Measurements from ENCODE around the gene CDIPT.

DNA sequence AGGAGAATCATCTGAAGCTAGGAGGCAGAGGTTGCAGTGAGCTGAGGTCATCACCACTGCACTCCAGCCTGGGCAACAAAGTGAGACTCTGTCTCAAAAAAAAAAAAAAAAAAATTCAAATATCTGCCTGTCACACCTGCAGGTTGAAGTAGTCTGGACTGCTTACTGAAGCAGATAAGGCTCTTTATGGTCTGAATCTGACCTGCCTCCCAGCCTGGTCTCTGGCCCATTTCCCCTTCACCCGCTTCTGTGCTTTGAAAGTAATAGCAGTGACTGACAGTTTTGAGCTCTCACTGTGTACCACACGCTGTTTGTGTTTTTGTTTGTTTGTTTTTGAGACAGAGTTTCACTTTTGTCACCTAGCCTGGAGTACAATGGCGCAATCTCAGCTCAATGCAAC, 30.5 kb upstream of the CDIPT start:
- TF ChIP-seq POLR2AphosphoS5 (IDR thresholded peaks at IDR 0.05; ENCODE audit: low read length) (no peak), CTCF (IDR thresholded peaks at IDR 0.05 in 2 of 3, conservative IDR thresholded peaks at IDR 0.05 in 1 of 3; ENCODE audit: control insufficient read depth in 2 of 3, extremely low read depth in 1 of 3, insufficient read depth in 1 of 3, low read depth in 3 of 3, low read length in 3 of 3) (no peak), BHLHE40 (IDR thresholded peaks at IDR 0.05; ENCODE audit: borderline replicate concordance in 1 of 2, low read depth in 2 of 2, low read length in 1 of 2) (no peak), EZH2 (IDR thresholded peaks at IDR 0.05; ENCODE audit: borderline replicate concordance, control insufficient read depth, low read depth, low read length) (no peak)
